ENCODE results near the gene NOTCH1. TPM values are rescaled to one million over a fixed set of nuclear protein-coding genes. Genes with fewer than 3 reads are reported as not detected.
A peak's percentile ranks its signal among the peaks of the same experiment; 100 is the strongest.

Gene NOTCH1
- total RNA-seq, 1 experiment from 2014 or later, result 53.4 TPM

DNA sequence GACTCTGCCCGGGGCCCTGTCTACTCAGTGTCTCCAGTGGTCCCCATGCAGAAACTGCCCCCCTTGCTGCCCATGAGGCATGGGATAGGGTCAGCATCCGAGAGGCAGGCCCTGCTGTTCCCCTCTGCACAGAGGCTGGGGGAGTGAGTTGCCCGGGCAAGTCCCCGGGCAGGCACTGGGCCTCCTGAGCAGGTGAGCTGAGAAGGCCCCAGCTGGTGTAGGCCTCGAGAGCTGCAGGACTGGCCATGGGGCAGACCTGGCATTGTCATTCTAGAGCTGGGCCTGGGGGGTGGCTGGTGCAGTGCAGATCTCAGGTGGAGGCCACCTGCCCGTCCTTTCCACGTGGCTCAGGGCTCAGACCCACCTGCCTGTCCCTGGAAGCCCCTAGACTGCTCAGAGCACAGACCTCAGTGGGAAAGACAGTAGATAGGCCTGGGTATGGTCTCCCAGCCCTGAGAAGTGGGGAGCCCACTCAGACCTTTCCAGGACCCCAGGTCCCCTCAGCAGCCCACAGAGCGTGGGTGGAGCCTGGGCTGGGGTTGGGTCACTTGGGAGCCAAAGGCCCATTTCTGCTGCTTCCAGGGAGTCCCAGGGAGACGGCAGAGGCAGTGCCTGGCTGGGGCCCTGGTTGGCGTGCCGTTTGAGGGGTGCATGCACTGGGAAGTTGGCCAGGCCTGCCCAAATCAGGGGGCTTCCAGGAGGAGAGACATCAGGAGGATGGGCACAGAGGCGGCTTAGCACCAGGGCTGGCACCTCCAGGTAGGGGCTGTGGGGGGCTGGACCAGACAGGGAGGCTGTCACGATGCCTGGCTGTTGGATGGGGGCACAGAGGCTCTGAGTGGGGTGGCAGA, 4.8 kb upstream of the NOTCH1 start:
- peak; percentile 49 for DNase-seq (ENCODE audit: unreplicated experiment)
- TSS peak; percentile 45 for BruUV-seq (replicated peaks)
- H3K27me3 Mint-ChIP-seq (ENCODE audit: insufficient read depth, unreplicated experiment), result no peaks in the 10 kb centered on the region
- intact Hi-C loops (cut with micrococcal nuclease), result no loop called here
- H3K27ac Mint-ChIP-seq (ENCODE audit: low read depth, unreplicated experiment), result peak overlapping the region; percentile 86
- peaks cover 17% of the 10 kb centered on the region for H3K4me1 Mint-ChIP-seq (ENCODE audit: insufficient read depth, unreplicated experiment)
- H3K36me3 Mint-ChIP-seq (ENCODE audit: insufficient read depth, unreplicated experiment), result no peaks in the 10 kb centered on the region
- CTCF ChIA-PET, result interaction anchor here (0.6 to 0.7 kb wide), 2 partner anchors 57 to 81 kb away, joined by 3 to 4 read pairs; no protein-coding TSS in a partner anchor
- POLR2A ChIA-PET, result interaction anchor here (0.8 to 3.8 kb wide), 8 partner anchors 14 to 499 kb away, joined by 3 to 33 read pairs (median 4); no protein-coding TSS in a partner anchor
- H3K9me3 Mint-ChIP-seq (ENCODE audit: unreplicated experiment), result no peaks in the 10 kb centered on the region
- TF ChIP-seq, protein P1, sequence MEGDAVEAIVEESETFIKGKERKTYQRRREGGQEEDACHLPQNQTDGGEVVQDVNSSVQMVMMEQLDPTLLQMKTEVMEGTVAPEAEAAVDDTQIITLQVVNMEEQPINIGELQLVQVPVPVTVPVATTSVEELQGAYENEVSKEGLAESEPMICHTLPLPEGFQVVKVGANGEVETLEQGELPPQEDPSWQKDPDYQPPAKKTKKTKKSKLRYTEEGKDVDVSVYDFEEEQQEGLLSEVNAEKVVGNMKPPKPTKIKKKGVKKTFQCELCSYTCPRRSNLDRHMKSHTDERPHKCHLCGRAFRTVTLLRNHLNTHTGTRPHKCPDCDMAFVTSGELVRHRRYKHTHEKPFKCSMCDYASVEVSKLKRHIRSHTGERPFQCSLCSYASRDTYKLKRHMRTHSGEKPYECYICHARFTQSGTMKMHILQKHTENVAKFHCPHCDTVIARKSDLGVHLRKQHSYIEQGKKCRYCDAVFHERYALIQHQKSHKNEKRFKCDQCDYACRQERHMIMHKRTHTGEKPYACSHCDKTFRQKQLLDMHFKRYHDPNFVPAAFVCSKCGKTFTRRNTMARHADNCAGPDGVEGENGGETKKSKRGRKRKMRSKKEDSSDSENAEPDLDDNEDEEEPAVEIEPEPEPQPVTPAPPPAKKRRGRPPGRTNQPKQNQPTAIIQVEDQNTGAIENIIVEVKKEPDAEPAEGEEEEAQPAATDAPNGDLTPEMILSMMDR (IDR thresholded peaks at IDR 0.05; ENCODE audit: unreplicated experiment), result no peak
- H3K4me3 Mint-ChIP-seq (ENCODE audit: unreplicated experiment), result peak overlapping the region; percentile 62

DNA sequence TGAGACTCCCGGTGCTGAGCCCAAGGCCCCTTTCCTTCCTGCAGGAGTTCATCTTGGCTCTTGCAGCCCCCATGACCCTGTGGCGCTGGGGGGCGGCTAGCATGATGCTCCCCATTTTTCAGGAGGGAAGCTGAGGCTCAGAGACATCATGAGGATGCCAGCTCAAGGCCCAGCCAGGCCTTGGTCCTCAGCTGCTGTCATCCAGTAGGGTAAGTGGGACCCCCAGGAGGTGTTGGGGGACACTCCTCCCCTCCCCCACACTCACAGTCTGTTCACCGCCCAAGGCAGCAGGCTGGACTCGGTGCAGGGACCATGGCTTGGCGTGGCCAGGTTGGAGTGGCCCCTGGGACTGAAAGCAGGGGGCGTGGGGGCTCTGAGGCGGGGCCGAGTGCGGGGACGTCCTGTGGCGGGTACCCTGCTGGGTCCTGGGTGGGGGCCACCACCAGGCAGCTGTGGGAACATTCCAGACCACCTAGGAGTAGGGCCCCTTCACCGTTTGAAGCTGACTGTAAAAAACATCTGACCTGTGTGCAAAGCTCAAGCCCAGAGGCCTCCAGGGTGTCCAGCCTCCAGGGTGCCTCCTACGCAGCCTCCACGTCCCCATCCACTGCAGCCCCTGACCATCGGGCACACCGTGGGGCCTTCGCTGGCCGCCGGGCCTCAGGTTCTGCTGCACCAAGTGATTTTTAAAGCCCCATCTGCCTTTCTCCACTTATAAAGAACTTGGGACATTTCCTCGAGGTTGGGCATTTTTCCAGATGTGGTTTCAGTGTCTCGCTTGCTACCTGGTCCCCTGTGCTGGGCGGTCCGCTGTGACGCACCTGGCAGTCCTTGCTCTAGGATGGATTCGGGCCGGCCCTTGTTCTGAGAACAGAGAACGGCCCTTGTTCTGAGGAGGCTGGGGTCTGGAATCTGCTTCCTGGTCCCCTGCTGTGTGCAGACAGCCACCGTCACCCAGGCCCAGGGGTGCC, 3.4 kb upstream of the NOTCH1 start:
- Mint-ChIP-seq H3K9me3 (ENCODE audit: unreplicated experiment) (no peaks in the 10 kb centered on the region), H3K36me3 (ENCODE audit: insufficient read depth, unreplicated experiment) (no peaks in the 10 kb centered on the region), H3K27ac (ENCODE audit: low read depth, unreplicated experiment) (peak overlapping the region; percentile 86), H3K27me3 (ENCODE audit: insufficient read depth, unreplicated experiment) (no peaks in the 10 kb centered on the region), H3K4me1 (ENCODE audit: insufficient read depth, unreplicated experiment) (peaks cover 17% of the 10 kb centered on the region), H3K4me3 (ENCODE audit: unreplicated experiment) (no peak overlapping the region)
- intact Hi-C loops (cut with micrococcal nuclease), result loop anchor here (5.0 kb wide), 1 partner anchor 62 kb away; no protein-coding TSS in a partner anchor
- no peak for DNase-seq (ENCODE audit: unreplicated experiment)
- CTCF ChIA-PET, result interaction anchor here (0.6 to 1.3 kb wide), 2 partner anchors 76 to 231 kb away, joined by 3 to 8 read pairs; no protein-coding TSS in a partner anchor
- POLR2A ChIA-PET, result interaction anchor here (1.0 to 3.8 kb wide), 6 partner anchors 9 to 76 kb away, joined by 3 to 33 read pairs (median 7); no protein-coding TSS in a partner anchor
- no TSS peak for BruUV-seq (replicated peaks)
- TF ChIP-seq, protein P1 (IDR thresholded peaks at IDR 0.05; ENCODE audit: unreplicated experiment), result no peak

GRCh38 chr9:136547508-136548215, 1.8 kb upstream of the NOTCH1 start:
- Mint-ChIP-seq H3K27ac (ENCODE audit: low read depth, unreplicated experiment) (peak overlapping the region; percentile 46), H3K4me1 (ENCODE audit: insufficient read depth, unreplicated experiment) (peaks cover 17% of the 10 kb centered on the region), H3K4me3 (ENCODE audit: unreplicated experiment) (peak overlapping the region; percentile 76), H3K36me3 (ENCODE audit: insufficient read depth, unreplicated experiment) (peaks cover 16% of the 10 kb centered on the region), H3K9me3 (ENCODE audit: unreplicated experiment) (no peaks in the 10 kb centered on the region), H3K27me3 (ENCODE audit: insufficient read depth, unreplicated experiment) (no peaks in the 10 kb centered on the region)
- TF ChIP-seq, protein P1 (IDR thresholded peaks at IDR 0.05; ENCODE audit: unreplicated experiment), result no peak
- CTCF ChIA-PET, result interaction anchor here (0.6 kb wide), 1 partner anchor 9 kb away, joined by 5 read pairs; no protein-coding TSS in a partner anchor
- POLR2A ChIA-PET, result interaction anchor here (0.7 to 2.6 kb wide), 11 partner anchors 9 to 146 kb away, joined by 3 to 64 read pairs (median 3); no protein-coding TSS in a partner anchor
- no peak for DNase-seq (ENCODE audit: unreplicated experiment)
- intact Hi-C loops (cut with micrococcal nuclease), result loop anchor here (5.0 kb wide), 1 partner anchor 60 kb away; no protein-coding TSS in a partner anchor
- no TSS peak for BruUV-seq (replicated peaks)

Data from MCF 10A (cell line).